Muscle of arm (tissue), 12 donors: ENCODE measurements around the gene PROCA1. TPM values are rescaled to one million over a fixed set of nuclear protein-coding genes. Genes with fewer than 3 reads are reported as not detected.
"Not testable (repeated sequence)": the region's sequence is repeated elsewhere in the genome, so short reads cannot be mapped to it uniquely, and the experiment has no call there.

Experiments used
- DNase-seq: peaks from one replicate; pipeline ENCODE4 v3.0.0-alpha.2; 2013
- polyA plus RNA-seq, 12 donors: library from polyadenylated mRNA; unstranded; fragments of 120-200 nt; gene quantifications; one replicate each; pipeline ENCODE4 v1.2.1, GENCODE V29; 2013; ENCODE audit not compliant: insufficient read length in 12 of 12

Gene PROCA1
- polyA plus RNA-seq, 12 donors: 1.6 to 9.0 (median 2.5) TPM; not detected in 2

DNA sequence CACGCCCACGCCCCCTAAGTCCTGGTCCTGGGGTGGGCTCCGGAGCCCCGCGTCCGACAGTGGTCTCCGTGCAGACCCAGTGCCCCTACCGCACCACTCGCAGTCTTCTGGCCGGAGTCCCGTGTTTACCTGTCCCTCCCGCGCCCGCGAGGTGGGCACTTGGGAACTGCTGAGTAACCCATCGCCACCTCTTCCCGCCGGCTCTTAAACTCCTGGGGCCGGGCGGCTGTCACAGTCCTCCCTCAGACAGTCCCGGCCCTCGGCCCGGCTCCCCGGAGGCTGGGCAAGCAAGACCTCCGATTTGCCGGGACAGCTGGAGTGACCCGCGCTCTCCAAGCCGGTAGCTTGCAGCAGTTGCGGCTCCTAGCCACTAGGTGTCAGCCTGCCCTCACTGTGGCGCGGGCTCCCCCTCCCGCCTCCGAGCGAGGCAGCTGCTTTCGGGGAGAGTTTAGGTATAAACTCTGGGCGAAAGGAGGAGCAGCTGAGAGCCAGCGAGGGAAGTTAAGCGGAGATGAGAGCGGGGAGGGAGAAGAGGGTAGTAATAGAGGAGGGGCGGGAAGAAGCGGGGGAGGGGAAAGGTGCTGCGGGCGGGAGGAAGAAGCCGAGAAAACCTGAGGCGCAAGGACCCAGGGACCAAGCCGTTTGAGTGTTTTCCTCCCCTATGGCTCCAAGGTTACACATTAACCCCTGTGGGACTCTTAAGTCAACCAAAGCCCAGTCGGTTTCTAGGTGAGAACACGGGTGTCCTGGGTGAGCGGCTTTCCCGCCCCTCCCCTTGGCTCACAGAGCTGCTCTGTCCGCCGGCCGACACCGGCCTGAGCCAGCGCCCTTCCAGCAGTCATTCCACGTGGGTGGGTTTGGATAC lies 15.2 kb upstream of the PROCA1 start:
- peak; percentile 96 for DNase-seq

DNA sequence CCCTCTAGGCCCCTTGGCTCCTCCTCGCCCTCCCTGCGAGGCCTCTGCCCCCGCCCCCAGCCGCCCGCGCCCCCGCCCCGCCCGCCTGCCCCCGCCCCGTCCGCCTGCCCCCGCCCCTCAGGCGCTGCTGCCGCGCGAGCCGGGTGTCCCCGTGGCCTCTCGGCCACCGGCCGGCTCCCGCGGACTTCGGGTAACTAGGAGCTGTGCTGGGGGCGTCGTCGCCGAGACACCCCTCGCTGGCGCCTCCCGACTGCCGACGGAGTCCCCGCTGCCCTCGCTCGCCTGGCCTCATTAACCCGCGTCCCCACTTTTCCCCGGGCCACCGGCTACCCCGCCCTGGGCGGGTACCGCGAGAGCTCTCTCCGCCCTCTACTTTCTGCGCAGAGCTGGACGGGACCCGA lies 14.5 kb upstream of the PROCA1 start, which contains the start of gene TLCD1:
TLCD1 (minus strand) TSS at position 8 of the 401 bp plus-strand sequence. CDS start 136 bp downstream, outside the sequence.
- peak; percentile 67 for DNase-seq

DNA sequence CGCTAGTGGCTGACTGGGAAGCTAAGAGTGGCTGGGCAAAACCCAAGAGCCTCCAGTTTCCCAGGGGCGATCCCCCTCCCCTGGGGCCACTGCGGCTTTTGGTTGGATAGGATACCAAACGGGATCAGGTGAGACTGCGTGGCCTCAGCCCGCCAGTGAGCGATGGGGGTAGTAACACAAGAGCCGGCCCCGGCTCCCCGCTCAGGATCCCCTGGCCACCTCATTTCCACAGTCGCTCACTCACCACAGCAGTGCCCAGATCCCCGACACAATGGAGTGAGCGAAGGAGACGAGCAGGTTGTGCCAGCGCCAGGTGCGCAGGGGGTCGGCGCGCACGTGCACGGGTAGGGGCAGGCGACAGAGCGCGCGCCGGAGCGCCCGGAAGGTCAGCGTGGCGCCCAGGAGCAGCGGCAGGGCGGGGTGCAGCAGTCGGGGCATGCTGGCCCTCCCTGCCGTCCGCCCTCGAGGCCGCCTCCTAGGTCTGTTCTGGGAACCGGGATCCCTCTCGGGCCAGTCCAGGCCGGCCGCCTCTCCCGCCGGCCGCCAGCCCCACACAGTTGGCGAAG lies 14.1 kb upstream of the PROCA1 start:
- no peak for DNase-seq

DNA sequence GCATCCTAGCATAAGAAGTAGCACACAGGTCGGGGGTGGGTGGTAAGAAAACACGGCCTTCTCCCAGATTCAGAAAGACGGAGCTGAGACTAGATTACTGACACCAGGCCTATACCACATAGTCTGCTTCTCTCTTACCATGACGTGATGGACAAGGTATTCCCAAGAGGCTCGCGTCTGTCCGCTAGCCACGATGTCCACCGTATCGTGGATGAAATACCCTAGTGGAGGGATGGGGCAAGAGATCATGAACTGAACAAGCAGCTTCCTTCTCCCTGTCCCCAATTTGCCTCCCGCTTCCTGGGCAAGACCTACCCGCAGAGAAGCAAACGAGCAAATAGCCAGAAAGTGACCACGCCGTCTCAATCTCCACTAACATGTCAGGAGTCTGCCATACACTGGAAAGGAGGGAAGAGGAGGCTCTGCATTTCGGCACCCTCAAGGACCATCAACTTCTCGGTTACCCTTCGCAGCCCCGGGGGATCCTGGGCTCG lies 13.5 kb upstream of the PROCA1 start:
- DNase-seq: no peak

DNA sequence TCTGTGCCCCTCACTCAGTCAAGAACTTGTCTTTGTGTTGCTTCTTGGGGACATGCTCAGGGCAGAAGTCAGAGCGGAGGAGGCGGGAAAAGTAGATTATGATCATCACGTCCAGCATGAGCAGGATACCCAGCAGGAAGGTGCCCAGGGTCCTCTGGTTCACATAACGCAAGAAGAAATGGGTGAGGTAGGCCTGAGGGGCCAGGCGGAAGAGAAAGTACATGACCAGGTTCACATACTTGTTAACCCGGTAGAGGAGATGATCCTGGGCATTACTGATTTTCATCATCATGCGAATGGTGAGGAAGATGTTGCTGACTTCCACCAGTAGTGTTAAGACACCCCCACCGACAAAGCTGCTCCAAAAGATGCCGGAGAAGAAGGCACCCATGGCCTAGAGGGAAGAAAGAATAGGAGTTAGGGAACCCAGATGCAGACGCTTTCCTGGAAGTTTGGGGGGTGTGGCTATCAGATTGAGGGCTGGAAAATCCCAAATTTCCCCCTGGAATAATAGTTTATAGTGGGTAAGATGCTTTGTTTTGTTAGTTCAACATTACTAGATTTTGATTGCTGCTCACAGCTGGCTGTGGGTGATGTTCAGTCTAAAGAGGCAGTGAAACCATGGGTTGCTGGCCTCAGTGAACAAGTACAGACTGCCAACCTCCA lies 12.9 kb upstream of the PROCA1 start:
- no peak for DNase-seq

DNA sequence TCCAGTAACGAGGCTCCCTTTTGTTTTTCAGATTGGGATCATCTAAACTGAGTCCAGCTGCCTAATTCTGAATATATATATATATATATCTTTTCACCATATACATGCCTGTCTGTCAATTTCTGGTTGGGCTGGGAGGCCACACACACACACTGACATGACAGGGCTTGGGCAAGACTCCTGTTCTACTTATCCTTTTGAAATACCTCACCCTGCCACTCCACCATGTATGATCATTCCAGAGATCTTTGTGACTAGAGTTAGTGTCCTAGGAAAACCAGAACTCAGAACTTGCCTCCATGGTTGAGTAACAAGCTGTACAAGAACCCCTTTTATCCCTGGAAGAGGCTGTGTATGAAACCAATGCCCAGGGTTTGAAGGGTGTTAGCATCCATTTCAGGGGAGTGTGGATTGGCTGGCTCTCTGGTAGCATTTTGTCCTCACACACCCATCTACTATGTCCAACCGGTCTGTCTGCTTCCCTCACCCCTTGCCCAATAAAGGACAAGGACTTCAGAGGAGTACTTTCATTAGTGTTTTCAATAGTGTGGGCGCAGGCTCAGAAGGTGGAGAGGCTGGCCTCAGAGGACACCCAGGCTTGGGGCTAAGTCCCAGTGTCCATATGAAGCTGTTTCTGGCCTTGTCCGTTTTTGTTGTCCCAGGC lies 12.3 kb upstream of the PROCA1 start:
- DNase-seq: not testable (repeated sequence)

- DNase-seq: no peak
Observed at GRCh38 chr17:28723159-28723835, 11.6 kb upstream of the PROCA1 start.

DNA sequence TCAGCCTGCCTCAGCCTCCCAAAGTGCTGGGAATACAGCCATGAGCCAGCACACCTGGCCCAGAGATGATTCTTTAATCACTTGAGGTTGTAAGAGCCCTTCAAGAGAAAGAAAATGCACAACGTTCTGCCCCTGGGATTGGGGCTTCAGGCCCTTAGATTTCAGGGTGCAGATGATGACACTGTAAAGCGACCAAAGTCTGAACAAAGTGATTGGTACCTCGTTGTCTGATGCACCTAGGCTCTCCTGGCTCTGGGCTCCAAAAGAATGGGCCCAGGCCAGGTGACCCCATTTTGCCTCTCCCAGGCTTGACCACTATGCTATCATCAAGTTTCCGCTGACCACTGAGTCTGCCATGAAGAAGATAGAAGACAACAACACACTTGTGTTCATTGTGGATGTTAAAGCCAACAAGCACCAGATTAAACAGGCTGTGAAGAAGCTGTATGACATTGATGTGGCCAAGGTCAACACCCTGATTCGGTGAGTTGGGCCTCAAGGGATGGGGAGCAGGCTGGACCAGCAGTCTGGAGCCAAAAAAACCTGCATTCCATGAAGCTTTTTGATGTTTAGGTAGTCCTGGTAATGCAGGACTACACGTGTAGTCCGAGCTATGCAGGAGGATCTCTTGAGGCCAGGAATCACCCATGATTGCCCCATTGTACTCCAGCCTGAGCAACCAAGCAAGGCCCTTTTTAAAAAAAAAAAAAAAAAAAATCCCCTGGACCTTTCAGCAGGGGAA lies 10.9 kb upstream of the PROCA1 start:
- DNase-seq: no peak

DNA sequence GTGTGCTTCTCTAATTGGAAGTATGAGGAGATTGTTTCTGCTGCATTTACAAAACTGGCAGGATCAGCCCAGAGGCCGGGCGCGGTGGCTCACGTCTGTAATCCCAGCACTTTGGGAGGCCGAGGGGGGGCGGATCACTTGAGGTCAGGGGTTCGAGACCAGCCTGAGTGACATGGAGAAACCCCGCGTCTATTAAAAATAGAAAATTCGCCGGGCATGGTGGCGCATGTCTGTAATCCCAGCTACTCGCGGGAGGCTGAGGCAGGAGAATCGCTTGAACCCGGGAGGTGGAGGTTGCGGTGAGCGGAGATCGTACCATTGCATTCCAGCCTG lies 9.3 kb upstream of the PROCA1 start:
- not testable (repeated sequence) for DNase-seq

DNA sequence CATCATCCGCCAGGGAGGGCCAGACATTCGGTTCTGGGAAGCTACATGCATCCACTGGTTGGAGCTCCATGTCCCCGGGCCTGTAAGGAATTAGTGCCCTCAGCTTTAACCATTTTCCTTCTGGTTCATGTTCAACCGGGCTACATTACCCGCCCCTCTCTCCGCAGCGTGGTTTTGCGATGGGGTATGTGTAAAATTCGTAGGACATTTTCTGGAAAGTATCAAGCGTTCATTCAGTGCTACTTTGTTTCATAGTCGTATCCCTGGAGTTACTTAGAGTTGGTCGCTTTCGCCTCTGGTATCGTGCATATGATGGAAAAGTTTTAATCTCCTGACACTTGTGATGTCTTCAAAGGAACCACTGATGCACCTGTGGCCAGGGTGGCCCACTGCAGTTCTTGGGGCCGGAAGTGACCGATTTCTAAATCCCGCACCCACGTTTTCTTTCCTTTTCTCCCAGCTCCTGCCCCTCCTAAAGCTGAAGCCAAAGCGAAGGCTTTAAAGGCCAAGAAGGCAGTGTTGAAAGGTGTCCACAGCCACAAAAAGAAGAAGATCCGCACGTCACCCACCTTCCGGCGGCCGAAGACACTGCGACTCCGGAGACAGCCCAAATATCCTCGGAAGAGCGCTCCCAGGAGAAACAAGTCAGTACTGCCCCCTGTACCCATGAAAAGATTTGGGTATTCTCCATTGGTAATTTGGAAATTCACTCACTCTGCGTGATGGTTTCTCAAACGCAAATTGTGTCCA lies 8.7 kb upstream of the PROCA1 start:
- DNase-seq: no peak

GRCh38 chr17:28719021-28719433 lies 7.3 kb upstream of the PROCA1 start:
- no peak for DNase-seq

- no peak for DNase-seq
Observed at GRCh38 chr17:28718333-28719020, 6.8 kb upstream of the PROCA1 start.

- peak; percentile 87 for DNase-seq
Observed at GRCh38 chr17:28717578-28718332, 6.1 kb upstream of the PROCA1 start, which contains the start of gene RAB34. TSS of gene RAB34 (minus strand) at chr17:28717868. CDS start at chr17:28717266, 602 bp downstream.

- peak; percentile 52 for DNase-seq
Observed at GRCh38 chr17:28716740-28717577, 5.3 kb upstream of the PROCA1 start.

GRCh38 chr17:28715217-28715616 lies 3.5 kb upstream of the PROCA1 start:
- no peak for DNase-seq

DNA sequence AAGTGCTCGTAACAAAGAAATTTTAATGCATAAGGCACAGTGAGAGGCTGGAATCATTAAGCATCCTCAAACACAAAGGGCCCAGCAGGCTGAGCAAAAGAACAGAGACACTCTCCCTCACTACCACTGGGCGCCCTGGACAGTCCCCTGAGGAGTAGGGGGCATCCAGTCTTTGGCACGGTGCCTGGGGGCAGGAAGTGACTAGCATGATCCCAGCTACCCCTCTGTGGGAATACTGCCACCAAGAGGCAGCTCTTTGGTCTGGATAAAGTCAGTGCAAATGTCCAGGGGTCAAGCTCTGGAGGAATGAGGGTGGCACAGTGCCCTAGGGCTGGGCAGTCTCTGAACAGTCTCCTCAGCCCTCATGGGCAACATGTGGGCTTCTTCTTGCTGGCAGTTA lies 2.6 kb upstream of the PROCA1 start:
- no peak for DNase-seq

DNA sequence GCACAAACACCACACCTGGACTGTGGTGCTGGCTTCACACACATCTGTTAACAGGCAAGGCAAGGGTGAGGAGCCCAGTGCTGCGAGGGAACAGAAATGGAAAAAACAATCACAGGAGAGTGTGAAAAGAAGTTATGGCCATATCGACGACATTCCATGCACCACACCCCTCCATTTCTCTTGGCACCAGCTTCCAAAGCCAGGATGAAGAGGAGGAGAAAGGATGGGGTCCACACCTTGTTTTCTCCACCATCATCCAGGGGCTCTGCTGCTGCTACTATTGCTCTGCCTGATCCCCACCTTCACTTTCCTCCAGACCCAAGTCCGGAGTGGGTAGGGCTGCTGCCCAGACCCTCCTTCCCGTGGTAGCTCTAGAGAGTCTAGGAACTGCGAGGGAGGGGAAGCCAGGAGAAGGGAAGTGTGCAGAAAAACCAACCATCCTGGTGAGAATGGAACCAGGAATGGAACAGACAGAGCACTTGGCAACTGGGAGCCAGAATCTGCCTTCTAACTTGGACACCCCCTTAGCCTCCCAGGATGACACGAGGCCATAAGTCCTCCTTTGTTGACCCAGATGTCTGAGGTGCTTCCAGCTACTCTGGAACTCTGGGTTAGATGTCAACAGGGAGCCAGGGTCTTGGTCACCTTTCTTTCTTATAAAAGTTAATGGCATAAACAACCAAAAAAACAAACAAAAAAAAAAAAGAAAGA lies 1.2 kb upstream of the PROCA1 start:
- DNase-seq: no peak
